ENCODE results near the gene EFCAB11.

- TF ChIP-seq POLR2A (IDR thresholded peaks at IDR 0.05; ENCODE audit: extremely low read depth, insufficient read length) (no peak), CTCF (IDR thresholded peaks at IDR 0.05; ENCODE audit: low read depth, low read length) (no peak)
Observed at GRCh38 chr14:89750281-89750755, 204.2 kb downstream of the EFCAB11 start.
